Heart right ventricle (tissue), 16 donors: ENCODE results near the gene KRTAP10-12. TPM values are rescaled to one million over a fixed set of nuclear protein-coding genes. Genes with fewer than 3 reads are reported as not detected.

Experiments used
- ATAC-seq, 8 donors: fragments of 200-7000 bp; cut with Tn5 transposase; one replicate each; pipeline ENCODE4 v1.9.1; 2020; ENCODE audit warnings: mild to moderate bottlenecking in 8 of 8, moderate library complexity in 8 of 8, moderate number of reproducible peaks in 1 of 8
- DNase-seq, 2 donors: peaks; one replicate each; pipeline ENCODE4 v3.0.0-alpha.2; 2020
- H3K27ac ChIP-seq, 10 donors: fragments of 200-600 bp; sonication (generic) in 2 of 10; one replicate each; pipeline versions ENCODE4 v1.5.0 to v1.8.0; 2020 to 2022; ENCODE audit warnings: mild to moderate bottlenecking in 3 of 10
- H3K27me3 ChIP-seq, 7 donors: fragments of 200-600 bp; one replicate each; pipeline ENCODE4 v1.8.0; 2021 to 2022; ENCODE audit warnings: mild to moderate bottlenecking in 2 of 7
- H3K36me3 ChIP-seq, 9 donors: fragments of 200-600 bp; sonication (generic) in 1 of 9; one replicate each; pipeline versions ENCODE4 v1.5.0 to v1.8.0; 2020 to 2022; ENCODE audit warnings: mild to moderate bottlenecking in 2 of 9
- H3K4me1 ChIP-seq, 9 donors: fragments of 200-600 bp; sonication (generic) in 1 of 9; one replicate each; pipeline versions ENCODE4 v1.5.0 to v1.8.0; 2020 to 2022; ENCODE audit warnings: mild to moderate bottlenecking in 4 of 9
- H3K4me3 ChIP-seq, 10 donors: fragments of 200-600 bp; sonication (generic) in 2 of 10; one replicate each; pipeline versions ENCODE4 v1.5.0 to v1.8.0; 2020 to 2022; ENCODE audit warnings: mild to moderate bottlenecking in 7 of 10, moderate library complexity in 2 of 10
- H3K9me3 ChIP-seq, 11 donors: fragments of 200-600 bp in 10 of 11; sonication (generic) in 2 of 11; one replicate each; pipeline versions ENCODE4 v1.5.0 to v1.8.0; 2013 to 2022; ENCODE audit warnings: mild to moderate bottlenecking in 2 of 11, control low read depth in 1 of 11, moderate library complexity in 1 of 11
- CTCF ChIP-seq, 9 donors: fragments of 200-600 bp; sonication (generic) in 2 of 9; IDR thresholded peaks; one replicate each; pipeline versions ENCODE4 v1.5.0 to v1.8.0; 2021 to 2022; ENCODE audit warnings: antibody characterized with exemption in 9 of 9, mild to moderate bottlenecking in 5 of 9, moderate library complexity in 1 of 9
- WGBS, 2 donors: extraction: QIAGEN DNeasy Blood & Tissue Kit; methylation state at CpG; one replicate each; pipeline ENCODE4 v1.1.7; 2013; ENCODE audit warnings: inconsistent platforms in 1 of 2; 5-methylcytosine and 5-hydroxymethylcytosine counted together
- intact Hi-C, 10 donors: fragments of 100-400 bp; cut with DNase I; formaldehyde crosslinking; loops; one replicate each; pipeline versions ENCODE4 v1.11.1 to v1.14.2; 2022
- polyA plus RNA-seq, 2 donors: library from polyadenylated mRNA; stranded (reverse); fragments of 200-250 nt; gene quantifications; one replicate each; pipeline ENCODE4 v1.2.3, GENCODE V29; 2013
- total RNA-seq, 10 donors: library from RNA; stranded (reverse); fragmentation: NEBNext Ultra II Directional in 3 of 10; extraction: Animal tissue kit (Norgen Biotek cat#: 25700) in 3 of 10; gene quantifications; one replicate each; pipeline versions ENCODE4 v1.2.1 to v1.2.4, GENCODE V29; 2021 to 2023
- donor health status: Arrhythmogenic right ventricular cardiomyopathy.
- donor health status: ischemic (EF 13 %, LVEDD 7.1; RV severe dilation, severe dysfunction).
- donor health status: healthy with polysubstance abuse.
- donor health status: DM: no; HTN: yes; CAD: no.
- donor health status: DM: no; HTN: no; CAD: no.
- donor health status: ischemic (EF 25% LVEDD 6.9; RV normal size, moderate dysfunction).
- donor health status: ischemic (EF 25% LVEDD 5.7; RV mildly dilated, moderate dysfunction).
- donor health status: healthy.
- donor health status: DM: yes; HTN: yes; CAD: no.
- donor health status: Ischemic cardiomyopathy.
- donor health status: ischemic (EF 35%, LVEDD 5.7; RV mildly dilated, moderate dysfunction).
- donor health status: nonischemic (EF 11% LVEDD 7.7; RV severe dilation, severe dysfunction).
- donor health status: DM: yes; HTN: yes; CAD: no.
- donor health status: PGD.
- donor health status: ischemic (EF 29% LVEDD 5.4; RV normal size, mild dysfunction).
- donor health status: nonischemic (EF 23%, LVEDD 6.1; RV moderate dilation, normal function).

The KRTAP10-12 gene
- total and polyA plus RNA-seq, 12 donors: not detected

GRCh38 chr21:44709426-44710293 is 12.7 kb downstream of the KRTAP10-12 start:
- no peak for TF ChIP-seq CTCF (IDR thresholded peaks at IDR 0.05)
- DNase-seq: no peak
- H3K27me3 ChIP-seq: peaks cover 0 to 98% (median 89%) of the 10 kb centered on the region in 7 donors
- H3K4me3 ChIP-seq: peak overlapping the region in 5 of 10 donors; percentile 9 to 26 (median 24)
- WGBS, 2 donors: 1 to 2% methylated on average over 45 of the region's 45 CpGs
- peak; percentile 17 to 72 (median 52) for ATAC-seq
- H3K27ac ChIP-seq: peak overlapping the region in 1 of 10 donors; percentile 49
- intact Hi-C loops: no loop called here
- no peaks in the 10 kb centered on the region for H3K9me3 ChIP-seq
- H3K4me1 ChIP-seq: peaks cover 0 to 39% (median 17%) of the 10 kb centered on the region in 9 donors
- no peaks in the 10 kb centered on the region for H3K36me3 ChIP-seq

DNA sequence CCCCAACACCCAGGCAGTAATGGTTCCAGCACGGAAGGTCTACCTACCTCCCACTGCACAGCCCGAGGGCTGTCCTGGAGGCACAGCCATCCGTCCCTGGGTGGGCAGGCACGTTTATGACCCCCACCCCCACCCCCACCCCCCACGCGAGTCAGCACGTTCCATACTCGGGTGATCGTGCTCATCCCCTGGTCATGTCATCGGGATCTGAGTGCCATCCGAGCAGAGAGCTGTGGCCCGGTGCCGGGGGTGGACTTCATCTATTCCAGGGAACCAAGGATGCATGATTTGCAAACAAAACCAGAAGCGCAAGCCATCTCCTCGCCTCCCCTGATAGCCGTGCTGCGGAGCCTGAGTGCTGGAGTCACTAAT is 13.3 kb downstream of the KRTAP10-12 start:
- H3K4me1 ChIP-seq: peaks cover 0 to 39% (median 17%) of the 10 kb centered on the region in 9 donors
- DNase-seq: no peak
- intact Hi-C loops: no loop called here
- peaks cover 0 to 99% (median 93%) of the 10 kb centered on the region in 7 donors for H3K27me3 ChIP-seq
- no peak overlapping the region for H3K27ac ChIP-seq
- no peaks in the 10 kb centered on the region for H3K9me3 ChIP-seq
- 3 to 4% methylated on average over 17 of the region's 17 CpGs for WGBS, 2 donors
- peak overlapping the region in 1 of 10 donors; percentile 25 for H3K4me3 ChIP-seq
- no peaks in the 10 kb centered on the region for H3K36me3 ChIP-seq
- no peak for ATAC-seq
- no peak for TF ChIP-seq CTCF (IDR thresholded peaks at IDR 0.05)

GRCh38 chr21:44710756-44711326 is 13.9 kb downstream of the KRTAP10-12 start:
- H3K9me3 ChIP-seq: no peaks in the 10 kb centered on the region
- no peak for TF ChIP-seq CTCF (IDR thresholded peaks at IDR 0.05)
- ATAC-seq (peak in 1 of 8 donors; percentile 9), DNase-seq (no peak)
- peak overlapping the region in 1 of 10 donors; percentile 7 for H3K4me3 ChIP-seq
- H3K27ac ChIP-seq: no peak overlapping the region
- H3K36me3 ChIP-seq: no peaks in the 10 kb centered on the region
- peaks cover 0 to 39% (median 17%) of the 10 kb centered on the region in 9 donors for H3K4me1 ChIP-seq
- 5 to 7% methylated on average over 20 of the region's 20 CpGs for WGBS, 2 donors
- peaks cover 0 to 99% (median 92%) of the 10 kb centered on the region in 7 donors for H3K27me3 ChIP-seq
- intact Hi-C loops: no loop called here

GRCh38 chr21:44711327-44712202 is 14.6 kb downstream of the KRTAP10-12 start, which contains the start of gene TSPEAR:
TSS of gene TSPEAR (minus strand) at chr21:44711572. CDS start at chr21:44711514, 58 bp downstream.
- DNase-seq (no peak), ATAC-seq (peak in 2 of 8 donors; percentile 13 to 31)
- whole genome bisulfite sequencing, 2 donors: 1 to 2% methylated on average over 40 to 41 of the region's 41 CpGs
- no peak within 1 kb of the TSS for H3K27ac ChIP-seq
- H3K9me3 ChIP-seq: no peaks in the 10 kb centered on the region
- intact Hi-C loops: no loop called here
- H3K4me1 ChIP-seq: peaks cover 0 to 38% (median 17%) of the 10 kb centered on the region in 9 donors
- H3K27me3 ChIP-seq: peaks cover 0 to 98% (median 84%) of the 10 kb centered on the region in 7 donors
- no peaks in the 10 kb centered on the region for H3K36me3 ChIP-seq
- no peak for TF ChIP-seq CTCF (IDR thresholded peaks at IDR 0.05)
- peak within 1 kb of the TSS in 1 of 10 donors; percentile 7 for H3K4me3 ChIP-seq
